ENCODE data around the gene ORAI1. TPM values are rescaled to one million over a fixed set of nuclear protein-coding genes. Genes with fewer than 3 reads are reported as not detected.

Gene ORAI1
- total and polyA plus RNA-seq, 2 of the 13 experiments (the other 11 are each of a cell fraction or from before 2014, with no cell fraction given) = 9.2 to 17.2 TPM

DNA sequence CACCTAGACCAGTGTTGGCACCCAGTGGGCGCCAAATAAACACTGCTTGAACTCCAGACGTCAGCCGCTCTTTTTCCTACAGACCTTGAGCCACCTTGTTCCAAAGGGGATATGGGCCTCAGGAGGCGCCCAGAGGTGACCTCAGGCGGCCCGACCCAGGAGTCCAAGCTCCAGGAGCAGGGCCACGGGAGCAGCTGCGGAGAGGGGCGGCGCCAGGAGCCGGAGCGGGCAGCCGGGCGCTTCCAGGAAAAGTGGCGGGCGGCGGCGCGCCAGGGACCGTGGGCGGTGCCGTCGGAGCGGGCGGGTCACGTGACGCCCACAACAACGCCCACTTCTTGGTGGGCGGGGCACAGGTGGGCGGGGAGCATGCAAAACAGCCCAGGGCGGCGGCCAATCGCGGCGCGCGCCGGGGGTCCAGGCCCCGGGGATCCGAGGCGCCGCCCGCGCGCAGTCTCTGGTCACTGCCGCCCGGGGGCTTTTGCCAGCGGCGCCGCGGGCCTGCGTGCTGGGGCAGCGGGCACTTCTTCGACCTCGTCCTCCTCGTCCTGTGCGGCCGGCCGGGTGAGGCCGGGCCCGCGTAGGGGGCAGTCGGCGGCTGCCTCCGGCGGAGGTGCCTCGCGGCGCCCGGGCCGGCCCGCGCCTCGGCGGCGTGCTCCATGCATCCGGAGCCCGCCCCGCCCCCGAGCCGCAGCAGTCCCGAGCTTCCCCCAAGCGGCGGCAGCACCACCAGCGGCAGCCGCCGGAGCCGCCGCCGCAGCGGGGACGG lies at the start of gene ORAI1 (continued):
- TF ChIP-seq, protein P1, sequence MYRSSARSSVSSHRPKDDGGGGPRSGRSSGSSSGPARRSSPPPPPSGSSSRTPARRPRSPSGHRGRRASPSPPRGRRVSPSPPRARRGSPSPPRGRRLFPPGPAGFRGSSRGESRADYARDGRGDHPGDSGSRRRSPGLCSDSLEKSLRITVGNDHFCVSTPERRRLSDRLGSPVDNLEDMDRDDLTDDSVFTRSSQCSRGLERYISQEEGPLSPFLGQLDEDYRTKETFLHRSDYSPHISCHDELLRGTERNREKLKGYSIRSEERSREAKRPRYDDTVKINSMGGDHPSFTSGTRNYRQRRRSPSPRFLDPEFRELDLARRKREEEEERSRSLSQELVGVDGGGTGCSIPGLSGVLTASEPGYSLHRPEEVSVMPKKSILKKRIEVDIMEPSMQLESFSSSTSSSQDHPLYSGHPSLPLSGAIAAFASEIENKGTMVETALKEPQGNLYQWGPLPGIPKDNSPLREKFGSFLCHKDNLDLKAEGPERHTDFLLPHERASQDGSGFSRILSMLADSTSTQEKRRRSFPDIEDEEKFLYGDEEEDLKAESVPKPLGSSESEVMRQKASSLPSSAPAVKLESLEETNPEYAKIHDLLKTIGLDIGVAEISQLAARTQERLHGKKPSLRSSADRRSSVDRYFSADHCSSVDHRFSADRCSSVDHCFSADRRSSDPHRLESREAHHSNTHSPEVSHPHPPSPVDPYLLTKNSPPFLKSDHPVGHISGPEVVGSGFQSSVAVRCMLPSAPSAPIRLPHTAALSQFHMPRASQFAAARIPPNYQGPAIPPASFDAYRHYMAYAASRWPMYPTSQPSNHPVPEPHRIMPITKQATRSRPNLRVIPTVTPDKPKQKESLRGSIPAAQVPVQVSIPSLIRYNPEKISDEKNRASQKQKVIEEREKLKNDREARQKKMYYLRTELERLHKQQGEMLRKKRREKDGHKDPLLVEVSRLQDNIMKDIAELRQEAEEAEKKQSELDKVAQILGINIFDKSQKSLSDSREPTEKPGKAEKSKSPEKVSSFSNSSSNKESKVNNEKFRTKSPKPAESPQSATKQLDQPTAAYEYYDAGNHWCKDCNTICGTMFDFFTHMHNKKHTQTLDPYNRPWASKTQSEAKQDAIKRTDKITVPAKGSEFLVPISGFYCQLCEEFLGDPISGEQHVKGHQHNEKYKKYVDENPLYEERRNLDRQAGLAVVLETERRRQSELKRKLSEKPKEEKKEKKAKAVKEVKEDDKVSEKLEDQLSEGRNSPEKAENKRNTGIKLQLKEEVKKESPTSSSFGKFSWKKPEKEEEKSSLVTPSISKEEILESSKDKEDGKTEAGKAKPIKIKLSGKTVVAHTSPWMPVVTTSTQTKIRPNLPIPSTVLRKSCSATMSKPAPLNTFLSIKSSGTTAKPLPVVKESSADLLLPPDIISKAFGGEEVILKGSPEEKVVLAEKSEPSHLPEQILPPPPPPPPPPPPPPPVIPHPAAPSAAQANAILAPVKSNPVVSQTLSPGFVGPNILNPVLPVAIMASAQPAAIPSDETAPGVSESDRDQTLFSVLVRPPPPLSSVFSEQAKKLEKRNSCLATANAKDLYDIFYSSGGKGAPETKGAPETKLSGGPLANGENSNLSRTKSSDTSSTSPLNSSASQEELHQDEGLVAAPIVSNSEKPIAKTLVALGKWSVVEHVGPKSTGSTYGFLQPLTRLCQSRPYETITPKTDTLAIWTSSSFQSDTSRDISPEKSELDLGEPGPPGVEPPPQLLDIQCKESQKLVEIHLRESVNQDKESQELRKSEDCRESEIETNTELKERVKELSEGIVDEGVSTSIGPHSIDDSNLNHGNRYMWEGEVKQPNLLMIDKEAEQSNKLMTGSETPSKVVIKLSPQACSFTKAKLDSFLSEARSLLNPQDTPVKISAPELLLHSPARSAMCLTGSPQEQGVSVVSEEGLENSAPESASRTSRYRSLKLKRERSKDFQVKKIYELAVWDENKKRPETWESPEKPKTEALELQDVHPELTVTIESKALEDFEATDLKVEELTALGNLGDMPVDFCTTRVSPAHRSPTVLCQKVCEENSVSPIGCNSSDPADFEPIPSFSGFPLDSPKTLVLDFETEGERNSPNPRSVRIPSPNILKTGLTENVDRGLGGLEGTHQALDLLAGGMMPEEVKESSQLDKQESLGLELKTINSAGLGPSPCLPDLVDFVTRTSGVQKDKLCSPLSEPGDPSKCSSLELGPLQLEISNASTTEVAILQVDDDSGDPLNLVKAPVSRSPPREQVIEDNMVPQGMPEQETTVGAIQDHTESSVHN (CRISPR knock-in tag; IDR thresholded peaks at IDR 0.05) = no peak
- no peak for TF ChIP-seq POLR2AphosphoS2 (IDR thresholded peaks at IDR 0.05; ENCODE audit: low read depth, low read length)
- no peak for TF ChIP-seq HHEX (CRISPR knock-in tag; IDR thresholded peaks at IDR 0.05)
- TF ChIP-seq, protein P2, sequence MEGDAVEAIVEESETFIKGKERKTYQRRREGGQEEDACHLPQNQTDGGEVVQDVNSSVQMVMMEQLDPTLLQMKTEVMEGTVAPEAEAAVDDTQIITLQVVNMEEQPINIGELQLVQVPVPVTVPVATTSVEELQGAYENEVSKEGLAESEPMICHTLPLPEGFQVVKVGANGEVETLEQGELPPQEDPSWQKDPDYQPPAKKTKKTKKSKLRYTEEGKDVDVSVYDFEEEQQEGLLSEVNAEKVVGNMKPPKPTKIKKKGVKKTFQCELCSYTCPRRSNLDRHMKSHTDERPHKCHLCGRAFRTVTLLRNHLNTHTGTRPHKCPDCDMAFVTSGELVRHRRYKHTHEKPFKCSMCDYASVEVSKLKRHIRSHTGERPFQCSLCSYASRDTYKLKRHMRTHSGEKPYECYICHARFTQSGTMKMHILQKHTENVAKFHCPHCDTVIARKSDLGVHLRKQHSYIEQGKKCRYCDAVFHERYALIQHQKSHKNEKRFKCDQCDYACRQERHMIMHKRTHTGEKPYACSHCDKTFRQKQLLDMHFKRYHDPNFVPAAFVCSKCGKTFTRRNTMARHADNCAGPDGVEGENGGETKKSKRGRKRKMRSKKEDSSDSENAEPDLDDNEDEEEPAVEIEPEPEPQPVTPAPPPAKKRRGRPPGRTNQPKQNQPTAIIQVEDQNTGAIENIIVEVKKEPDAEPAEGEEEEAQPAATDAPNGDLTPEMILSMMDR (CRISPR knock-in tag; IDR thresholded peaks at IDR 0.05) = no peak; the same call in 1 of the 2 replicates
- TF ChIP-seq TCF12 (IDR thresholded peaks at IDR 0.05) = no peak
- TF ChIP-seq TCF12 (CRISPR knock-in tag; IDR thresholded peaks at IDR 0.05) = no peak
- TF ChIP-seq, protein P3, sequence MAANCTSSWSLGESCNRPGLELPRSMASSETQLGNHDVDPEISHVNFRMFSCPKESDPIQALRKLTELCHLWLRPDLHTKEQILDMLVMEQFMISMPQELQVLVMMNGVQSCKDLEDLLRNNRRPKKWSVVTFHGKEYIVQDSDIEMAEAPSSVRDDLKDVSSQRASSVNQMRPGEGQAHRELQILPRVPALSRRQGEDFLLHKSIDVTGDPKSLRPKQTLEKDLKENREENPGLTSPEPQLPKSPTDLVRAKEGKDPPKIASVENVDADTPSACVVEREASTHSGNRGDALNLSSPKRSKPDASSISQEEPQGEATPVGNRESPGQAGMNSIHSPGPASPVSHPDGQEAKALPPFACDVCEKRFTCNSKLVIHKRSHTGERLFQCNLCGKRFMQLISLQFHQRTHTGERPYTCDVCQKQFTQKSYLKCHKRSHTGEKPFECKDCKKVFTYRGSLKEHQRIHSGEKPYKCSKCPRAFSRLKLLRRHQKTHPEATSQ (CRISPR knock-in tag; IDR thresholded peaks at IDR 0.05; ENCODE audit: borderline replicate concordance) = peak; percentile 38; the same call in 1 of the 2 replicates
- TF ChIP-seq ASH2L (IDR thresholded peaks at IDR 0.05; ENCODE audit: insufficient read length, low read depth, low read length) = no peak
- no peak; the same call in 1 of the 2 replicates for TF ChIP-seq ATF7-NPFF (CRISPR knock-in tag; IDR thresholded peaks at IDR 0.05; ENCODE audit: low read depth)
- no peak for TF ChIP-seq SP1 (IDR thresholded peaks at IDR 0.05)
- peak; percentile 96 for TF ChIP-seq SP1 (CRISPR knock-in tag; IDR thresholded peaks at IDR 0.05)
- peak; percentile 98 for TF ChIP-seq RXRA (CRISPR knock-in tag; IDR thresholded peaks at IDR 0.05)
- TF ChIP-seq, protein P4, sequence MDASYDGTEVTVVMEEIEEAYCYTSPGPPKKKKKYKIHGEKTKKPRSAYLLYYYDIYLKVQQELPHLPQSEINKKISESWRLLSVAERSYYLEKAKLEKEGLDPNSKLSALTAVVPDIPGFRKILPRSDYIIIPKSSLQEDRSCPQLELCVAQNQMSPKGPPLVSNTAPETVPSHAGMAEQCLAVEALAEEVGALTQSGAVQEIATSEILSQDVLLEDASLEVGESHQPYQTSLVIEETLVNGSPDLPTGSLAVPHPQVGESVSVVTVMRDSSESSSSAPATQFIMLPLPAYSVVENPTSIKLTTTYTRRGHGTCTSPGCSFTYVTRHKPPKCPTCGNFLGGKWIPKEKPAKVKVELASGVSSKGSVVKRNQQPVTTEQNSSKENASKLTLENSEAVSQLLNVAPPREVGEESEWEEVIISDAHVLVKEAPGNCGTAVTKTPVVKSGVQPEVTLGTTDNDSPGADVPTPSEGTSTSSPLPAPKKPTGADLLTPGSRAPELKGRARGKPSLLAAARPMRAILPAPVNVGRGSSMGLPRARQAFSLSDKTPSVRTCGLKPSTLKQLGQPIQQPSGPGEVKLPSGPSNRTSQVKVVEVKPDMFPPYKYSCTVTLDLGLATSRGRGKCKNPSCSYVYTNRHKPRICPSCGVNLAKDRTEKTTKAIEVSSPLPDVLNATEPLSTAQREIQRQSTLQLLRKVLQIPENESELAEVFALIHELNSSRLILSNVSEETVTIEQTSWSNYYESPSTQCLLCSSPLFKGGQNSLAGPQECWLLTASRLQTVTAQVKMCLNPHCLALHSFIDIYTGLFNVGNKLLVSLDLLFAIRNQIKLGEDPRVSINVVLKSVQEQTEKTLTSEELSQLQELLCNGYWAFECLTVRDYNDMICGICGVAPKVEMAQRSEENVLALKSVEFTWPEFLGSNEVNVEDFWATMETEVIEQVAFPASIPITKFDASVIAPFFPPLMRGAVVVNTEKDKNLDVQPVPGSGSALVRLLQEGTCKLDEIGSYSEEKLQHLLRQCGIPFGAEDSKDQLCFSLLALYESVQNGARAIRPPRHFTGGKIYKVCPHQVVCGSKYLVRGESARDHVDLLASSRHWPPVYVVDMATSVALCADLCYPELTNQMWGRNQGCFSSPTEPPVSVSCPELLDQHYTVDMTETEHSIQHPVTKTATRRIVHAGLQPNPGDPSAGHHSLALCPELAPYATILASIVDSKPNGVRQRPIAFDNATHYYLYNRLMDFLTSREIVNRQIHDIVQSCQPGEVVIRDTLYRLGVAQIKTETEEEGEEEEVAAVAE (CRISPR knock-in tag; IDR thresholded peaks at IDR 0.05; ENCODE audit: borderline replicate concordance) = no peak
